Stimulated activated CD8-positive, alpha-beta memory T cell treated with anti-CD3 and anti-CD28 coated beads, Interleukin-12 subunit alpha, Interleukin-12 subunit beta, amount 100 ng/mL, for 4 hours (primary cell): ENCODE measurements around the gene ITGAE.
"Not testable (repeated sequence)": the region's sequence is repeated elsewhere in the genome, so short reads cannot be mapped to it uniquely, and the experiment has no call there.

Source experiments
- DNase-seq: peaks from one replicate; pipeline ENCODE4 v3.0.0-alpha.2; 2020; ENCODE audit warnings: low read depth

The ITGAE gene

GRCh38 chr17:3794557-3795389 lies 6.2 kb downstream of the ITGAE start:
- DNase-seq = peak; percentile 67

DNA sequence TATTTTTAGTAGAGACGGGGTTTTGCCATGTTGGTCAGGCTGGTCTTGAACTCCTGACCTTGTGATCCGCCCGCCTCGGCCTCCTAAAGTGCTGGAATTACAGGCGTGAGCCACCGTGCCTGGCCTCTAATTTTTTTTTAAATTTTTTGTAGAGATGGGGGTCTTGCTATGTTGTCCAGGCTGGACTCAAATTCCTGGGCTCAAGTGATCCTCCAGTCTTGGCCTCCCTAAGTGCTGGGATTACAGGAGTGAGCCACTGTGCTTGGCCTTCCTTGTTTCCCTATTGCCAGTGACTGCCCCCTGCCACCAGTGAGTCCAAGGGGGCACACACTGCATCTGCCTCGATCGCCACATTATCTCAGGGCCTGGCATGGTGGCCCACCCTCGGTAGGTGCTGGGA lies 6.8 kb downstream of the ITGAE start:
- not testable (repeated sequence) for DNase-seq

DNA sequence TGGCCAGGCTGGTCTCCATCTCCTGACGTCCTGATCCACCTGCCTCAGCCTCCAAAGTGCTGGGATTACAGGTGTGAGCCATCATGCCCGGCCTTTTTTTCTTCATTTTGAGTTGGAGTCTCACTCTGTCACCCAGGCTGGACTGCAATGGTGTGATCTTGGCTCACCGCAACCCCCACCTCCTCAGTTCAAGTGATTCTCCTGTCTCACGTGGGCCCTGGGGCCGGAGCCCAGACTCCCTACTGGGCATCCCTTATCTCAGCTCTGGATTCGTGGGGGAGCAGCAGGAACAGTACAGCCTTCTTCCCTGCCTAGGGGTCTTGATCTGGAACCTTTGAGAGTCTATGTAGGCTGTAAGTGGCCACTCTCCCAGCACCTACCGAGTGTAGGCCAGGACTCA lies 7.7 kb downstream of the ITGAE start:
- DNase-seq = not testable (repeated sequence)

DNA sequence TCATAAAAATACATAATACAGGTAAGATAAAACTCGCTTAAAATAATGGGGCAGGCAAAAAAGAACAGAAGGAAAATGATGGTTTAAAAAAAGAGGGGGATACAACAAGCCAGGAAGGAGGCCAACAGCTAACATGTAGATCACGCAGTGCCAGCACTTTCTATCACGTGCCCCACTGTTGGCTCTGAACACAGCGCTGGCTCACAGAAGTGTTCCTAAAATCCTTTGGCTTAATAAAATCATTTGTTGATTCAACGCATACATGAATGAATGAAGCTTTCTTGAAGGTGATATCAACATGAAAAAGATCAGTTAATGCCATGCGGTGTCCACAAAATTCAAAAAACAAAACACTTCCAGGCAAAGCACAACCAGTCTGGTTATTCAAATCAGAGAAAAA lies 8.5 kb downstream of the ITGAE start:
- no peak for DNase-seq

DNA sequence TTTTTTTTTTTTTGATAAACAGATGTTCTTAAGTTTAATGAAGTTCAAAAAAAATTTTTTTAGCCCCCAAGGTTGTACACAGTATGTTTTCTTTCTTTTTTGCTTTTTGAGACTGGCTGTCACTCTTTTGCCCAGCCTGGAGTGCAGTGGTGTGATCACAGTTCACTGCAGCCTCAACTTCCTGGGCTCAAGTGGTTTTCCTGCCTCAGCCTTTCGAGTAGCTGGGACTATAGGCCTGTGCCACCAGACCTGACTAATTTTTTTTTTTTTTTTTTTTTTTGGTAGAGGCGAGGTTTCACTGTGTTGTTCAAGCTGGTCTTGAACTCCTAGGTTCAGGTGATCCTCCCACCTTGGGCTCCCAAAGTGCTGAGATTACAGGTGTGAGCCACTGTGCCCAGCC lies 12.8 kb downstream of the ITGAE start:
- DNase-seq = no peak

- not testable (repeated sequence) for DNase-seq
Measured at GRCh38 chr17:3785323-3785722, 15.7 kb downstream of the ITGAE start.

GRCh38 chr17:3782751-3783150 lies 18.2 kb downstream of the ITGAE start:
- no peak for DNase-seq

- DNase-seq = no peak
Measured at GRCh38 chr17:3780986-3781385, 20.0 kb downstream of the ITGAE start.

DNA sequence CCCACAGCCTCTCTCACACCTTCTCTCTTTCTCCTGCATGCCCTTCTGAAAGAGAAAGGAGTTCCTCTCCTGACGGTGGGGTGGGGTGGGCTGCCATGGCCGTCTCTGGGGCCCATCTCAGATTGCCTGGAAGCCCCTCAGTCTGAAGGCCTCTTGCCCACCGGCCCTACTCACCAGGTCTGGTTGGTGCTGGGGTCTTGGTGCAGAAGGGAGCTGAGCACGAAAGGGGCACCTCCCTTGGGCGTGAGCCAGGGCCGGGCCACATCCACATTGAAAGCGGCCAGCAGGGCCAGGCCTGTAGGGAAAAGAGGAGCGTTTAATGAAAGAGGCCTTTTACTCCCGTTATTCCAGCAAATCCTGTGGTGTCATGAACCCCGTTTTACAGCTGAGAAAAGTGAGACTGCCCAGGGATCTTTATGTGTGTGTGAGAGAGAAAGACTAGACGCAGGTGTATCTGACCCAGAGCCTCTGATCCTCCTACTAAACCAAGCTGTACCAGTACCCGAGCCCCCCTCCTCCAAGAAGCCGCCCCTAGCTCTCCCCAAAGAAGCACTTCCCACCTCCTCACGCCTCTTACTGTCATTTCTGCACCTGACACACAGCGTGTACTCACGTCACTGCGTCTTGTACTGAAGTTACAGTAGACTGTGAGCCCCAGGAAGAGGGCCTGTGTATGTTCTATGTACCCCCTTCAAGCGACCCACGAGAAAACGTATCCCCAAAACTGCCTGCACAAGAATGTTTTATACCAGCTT lies 23.4 kb downstream of the ITGAE start:
- no peak for DNase-seq

- DNase-seq = no peak
Measured at GRCh38 chr17:3773966-3774365, 27.0 kb downstream of the ITGAE start.

GRCh38 chr17:3773511-3773910 lies 27.5 kb downstream of the ITGAE start:
- DNase-seq = no peak

GRCh38 chr17:3772764-3773163 lies 28.2 kb downstream of the ITGAE start:
- DNase-seq = no peak

GRCh38 chr17:3771140-3771539 lies 29.8 kb downstream of the ITGAE start:
- DNase-seq = no peak

DNA sequence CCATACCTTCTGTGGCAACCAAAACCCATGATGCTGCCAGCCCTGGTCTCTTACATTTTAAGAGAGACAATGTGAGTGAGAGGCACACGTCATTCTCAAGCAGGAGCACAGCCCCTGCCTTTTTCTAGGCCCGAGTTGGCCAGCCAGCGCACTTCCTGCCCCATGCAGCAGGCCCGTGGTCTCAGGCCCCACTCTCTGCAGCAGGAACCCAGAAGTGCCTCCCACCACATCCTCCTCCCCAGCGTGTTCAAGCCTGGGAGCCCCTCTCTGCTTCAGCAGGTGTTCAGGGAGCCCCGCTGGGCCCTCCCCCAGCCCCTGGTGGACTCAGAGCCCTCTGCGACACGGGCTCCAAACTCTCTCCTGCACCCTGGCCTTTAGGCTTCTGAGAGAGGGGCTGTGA lies 30.5 kb downstream of the ITGAE start:
- DNase-seq = peak; percentile 42

DNA sequence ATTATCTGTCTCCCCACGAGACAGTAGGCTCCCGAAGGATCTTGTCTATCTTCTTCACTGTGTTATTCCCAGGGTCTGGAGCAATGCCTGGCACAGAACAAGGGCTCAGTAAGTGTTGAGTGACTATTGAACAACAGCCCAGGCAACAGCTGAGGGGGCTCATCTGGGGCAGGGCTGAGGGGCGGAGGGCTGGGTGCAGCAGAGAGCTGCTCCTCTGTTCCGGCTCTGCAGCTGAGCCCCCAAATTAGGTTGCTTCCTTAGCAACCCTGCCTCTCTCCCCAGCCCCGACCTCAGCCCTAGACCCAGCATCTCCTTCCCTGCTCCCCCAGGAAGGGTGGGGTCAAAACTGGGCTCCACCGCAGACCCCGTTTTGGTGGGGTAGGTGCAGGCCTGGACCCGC lies 32.2 kb downstream of the ITGAE start:
- no peak for DNase-seq

GRCh38 chr17:3768341-3768740 lies 32.6 kb downstream of the ITGAE start:
- no peak for DNase-seq

GRCh38 chr17:3766779-3767178 lies 34.2 kb downstream of the ITGAE start:
- DNase-seq = no peak

- DNase-seq = no peak
Measured at GRCh38 chr17:3765981-3766380, 35.0 kb downstream of the ITGAE start.

- no peak for DNase-seq
Measured at GRCh38 chr17:3763777-3764170, 37.2 kb downstream of the ITGAE start.

- DNase-seq = no peak
Measured at GRCh38 chr17:3762922-3763776, 37.8 kb downstream of the ITGAE start.

DNA sequence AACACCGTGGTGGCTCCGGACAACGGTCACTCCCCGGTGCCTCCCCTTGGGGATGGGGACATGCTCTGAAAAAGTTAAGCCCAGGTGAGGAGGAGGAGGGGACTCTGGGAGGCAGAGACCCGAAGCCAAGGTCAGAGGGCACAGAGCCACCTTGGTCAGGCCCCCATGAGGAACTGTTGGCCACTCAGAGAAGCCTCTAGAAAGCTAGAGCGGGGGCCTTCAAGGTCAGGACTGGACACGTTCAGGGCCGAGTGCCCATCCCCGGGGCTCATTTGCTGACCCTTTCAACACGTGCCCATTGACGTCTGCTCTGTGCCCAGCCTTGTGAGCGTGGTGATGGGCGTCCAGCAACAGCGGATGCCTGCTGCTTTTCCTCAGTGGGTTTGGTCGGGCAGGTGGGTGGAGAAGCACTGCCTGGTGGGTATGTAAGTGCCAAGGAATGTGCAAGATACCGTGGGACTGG lies 39.0 kb downstream of the ITGAE start:
- no peak for DNase-seq
